NCI-H748 (cell line): ENCODE measurements around the gene RBM20.
"Not testable (repeated sequence)": the region's sequence is repeated elsewhere in the genome, so short reads cannot be mapped to it uniquely, and the experiment has no call there.

Source experiments
- DNase-seq: peaks from one replicate; lab custom pipeline; 2025; ENCODE audit not compliant: unreplicated experiment; lab: John Stamatoyannopoulos, UW

RBM20 gene

DNA sequence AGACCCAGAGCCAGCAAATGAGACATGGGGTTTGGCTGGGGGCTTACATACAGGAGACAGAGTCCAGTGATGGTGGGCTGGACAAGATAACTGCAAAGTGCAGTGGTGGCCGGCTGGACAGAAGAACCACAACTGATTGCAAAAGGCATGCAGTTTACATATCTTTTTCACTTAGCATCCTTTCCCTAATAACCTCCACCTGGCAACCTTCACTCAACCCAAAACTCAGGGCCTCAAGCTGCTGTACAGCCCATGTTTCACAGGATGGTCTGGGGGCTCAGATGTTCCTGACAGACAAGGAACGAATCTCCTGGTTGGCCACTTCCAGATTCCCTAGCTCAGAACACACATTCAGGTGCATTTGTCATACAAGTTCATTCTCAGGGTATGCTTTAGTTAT, 219.8 kb downstream of the RBM20 start:
- no peak for DNase-seq

DNA sequence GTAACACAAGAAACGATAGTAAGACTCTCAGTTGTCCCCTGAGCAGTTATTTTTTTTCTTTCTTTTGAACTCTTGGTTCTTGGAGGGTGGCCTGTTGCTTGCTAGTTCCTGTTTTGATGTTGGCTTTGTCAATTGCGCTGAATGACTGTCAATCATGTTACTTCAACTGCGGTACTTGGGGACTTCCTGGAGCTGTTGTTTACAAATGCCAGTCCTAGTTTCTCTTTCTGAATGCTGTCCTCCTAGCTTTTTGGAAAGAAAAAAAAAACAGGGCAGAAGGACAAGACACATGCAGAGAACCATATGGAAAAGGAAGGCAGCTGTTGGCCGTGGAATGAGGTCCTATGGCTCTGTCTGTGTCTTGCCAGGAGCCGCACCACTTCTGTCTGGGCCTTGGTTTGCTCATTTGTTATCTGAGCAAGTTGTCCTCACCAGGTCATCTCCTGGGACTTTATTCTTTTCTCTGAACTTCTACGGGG, 220.6 kb downstream of the RBM20 start:
- no peak for DNase-seq

DNA sequence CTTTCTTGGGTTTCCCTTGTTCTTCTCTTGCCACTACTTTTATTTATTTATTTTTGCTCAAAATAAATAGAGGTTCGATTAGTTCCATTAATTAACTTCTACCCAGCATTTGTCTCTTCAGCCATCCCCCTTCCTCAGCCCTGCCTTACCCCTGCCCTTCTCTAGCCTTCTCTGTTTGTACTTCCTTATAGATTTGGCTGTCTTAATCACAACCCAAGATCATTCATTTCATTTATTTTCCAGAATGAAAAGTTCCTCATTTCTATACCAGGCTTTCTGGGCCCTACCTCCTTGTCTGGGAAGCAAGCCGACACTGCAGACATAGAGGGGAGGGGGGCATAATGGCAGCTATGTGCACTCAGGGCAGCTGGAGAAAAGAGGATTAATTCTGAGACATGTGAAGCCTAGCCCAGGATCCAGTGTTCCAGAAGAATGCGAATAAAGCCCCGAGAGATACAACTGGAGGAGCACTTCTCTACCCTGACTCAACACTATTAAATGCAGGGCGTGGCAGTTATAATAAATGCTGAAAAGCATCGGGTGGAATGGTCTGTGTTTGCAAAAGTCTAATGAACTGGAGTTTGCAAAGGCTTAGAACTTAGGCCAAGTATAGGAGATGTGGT, 221.2 kb downstream of the RBM20 start:
- no peak for DNase-seq

DNA sequence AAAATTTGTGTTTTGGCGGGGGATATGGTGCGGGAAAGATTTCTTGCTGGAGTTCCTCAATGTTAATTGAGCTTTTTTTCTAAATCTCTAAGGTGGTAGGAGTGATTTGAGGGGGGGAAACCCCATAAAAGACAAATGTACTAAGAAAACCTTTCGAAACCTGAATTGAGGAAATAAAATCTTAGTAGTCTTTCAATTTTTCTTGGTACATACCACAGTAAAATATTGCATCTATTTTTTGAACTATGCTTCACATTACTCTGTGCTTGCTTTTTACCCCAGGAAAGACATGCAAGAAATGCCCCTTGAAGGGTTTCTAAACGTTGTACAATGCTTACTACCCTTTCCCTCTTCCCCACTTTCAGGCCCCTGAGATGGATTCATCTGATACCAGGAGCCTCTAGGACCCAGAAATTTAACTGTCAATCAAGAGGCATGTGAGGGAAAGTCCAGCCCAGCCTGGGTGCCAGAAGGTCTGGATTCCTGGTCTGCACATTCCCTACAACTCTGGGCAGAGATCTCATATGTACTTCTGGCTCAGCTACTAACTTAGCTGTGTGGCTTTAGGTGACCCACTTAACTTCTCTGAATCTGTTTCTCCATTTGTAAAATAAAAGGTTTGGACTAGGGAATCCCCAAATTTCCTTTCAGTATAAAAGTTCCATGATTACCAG, 221.8 kb downstream of the RBM20 start:
- no peak for DNase-seq

DNA sequence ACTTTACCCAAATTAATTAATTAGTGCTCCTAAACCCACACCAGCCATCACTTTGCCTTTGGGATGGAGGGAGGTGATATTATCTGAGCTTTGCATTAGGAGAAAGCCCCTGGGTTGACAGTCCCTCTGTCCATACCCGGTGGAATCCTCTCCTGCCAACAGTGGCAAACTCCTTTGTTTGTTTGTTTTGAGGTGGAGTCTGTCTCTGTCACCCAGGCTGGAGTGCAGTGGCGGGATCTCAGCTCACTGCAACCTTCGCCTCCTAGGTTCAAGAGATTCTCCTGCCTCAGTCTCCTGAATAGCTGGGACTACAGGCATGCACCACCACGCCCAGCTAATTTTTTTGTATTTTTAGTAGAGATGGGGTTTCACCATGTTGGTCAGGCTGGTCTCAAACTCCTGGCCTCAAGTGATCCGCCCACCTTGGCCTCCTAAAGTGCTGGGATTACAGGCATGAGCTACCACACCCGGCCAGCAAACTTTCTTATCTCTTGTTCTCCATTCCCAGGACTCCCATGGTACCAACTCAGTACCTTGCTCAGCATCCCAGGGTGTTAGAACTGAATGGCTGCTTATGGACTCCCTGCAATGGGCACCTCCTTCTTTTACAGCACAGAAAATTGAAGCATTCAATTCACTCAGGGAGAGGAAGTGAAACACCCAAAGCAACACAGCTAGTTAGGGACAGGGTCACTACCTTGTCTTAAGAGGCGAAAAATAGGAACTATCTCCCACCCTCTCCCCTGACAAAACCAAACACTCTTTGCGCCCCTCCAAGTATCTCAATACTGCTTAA, 223.1 kb downstream of the RBM20 start:
- not testable (repeated sequence) for DNase-seq

DNA sequence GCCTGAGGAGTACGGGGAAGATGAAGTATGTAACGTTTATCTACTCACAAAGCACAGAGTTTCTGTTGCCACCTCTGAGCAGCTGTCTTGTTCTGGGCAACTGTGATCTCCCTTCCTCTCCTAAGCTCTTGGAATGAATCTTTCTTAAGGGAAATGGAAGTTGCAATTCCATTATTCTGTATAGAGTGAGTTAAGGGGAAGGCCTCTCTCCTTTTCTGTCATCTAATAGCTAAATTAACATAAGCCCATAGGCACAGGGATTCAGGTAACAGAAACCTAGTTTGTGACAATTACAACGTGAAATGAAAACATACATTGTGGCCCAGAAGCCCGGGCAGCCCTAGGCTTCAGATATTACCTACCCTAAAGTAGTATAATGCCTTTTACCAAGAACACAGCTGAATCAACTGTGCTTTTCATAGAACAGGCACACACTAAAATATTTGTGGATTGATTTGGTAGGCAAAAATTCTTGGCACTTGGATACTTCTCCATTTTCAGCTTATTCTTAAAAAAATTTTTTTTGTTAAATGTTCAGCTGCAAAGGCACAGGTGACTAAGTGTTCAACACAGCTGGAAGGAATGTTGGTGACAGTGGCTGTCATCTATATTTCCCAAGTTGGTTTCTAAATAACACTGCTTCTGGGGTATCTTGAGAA, 223.8 kb downstream of the RBM20 start:
- no peak for DNase-seq

DNA sequence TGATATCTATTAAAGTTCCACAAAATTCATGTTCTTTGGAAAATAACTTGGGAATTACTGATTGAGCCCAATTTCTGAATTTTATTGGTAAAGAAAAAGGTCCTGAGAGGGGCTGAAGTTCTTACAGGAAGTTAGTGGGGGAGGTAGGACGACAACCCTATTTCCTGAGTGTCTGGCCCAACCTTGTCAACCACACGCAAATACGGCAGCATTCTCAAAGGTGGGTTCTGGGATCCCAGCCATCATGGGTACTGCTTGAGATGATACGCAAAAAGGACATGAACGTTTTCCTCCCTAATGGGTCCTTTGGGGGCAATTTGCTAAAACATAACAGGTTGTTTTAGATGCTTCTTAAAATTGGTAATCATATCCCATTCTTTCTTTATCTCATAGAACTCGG, 224.8 kb downstream of the RBM20 start:
- DNase-seq = no peak

DNA sequence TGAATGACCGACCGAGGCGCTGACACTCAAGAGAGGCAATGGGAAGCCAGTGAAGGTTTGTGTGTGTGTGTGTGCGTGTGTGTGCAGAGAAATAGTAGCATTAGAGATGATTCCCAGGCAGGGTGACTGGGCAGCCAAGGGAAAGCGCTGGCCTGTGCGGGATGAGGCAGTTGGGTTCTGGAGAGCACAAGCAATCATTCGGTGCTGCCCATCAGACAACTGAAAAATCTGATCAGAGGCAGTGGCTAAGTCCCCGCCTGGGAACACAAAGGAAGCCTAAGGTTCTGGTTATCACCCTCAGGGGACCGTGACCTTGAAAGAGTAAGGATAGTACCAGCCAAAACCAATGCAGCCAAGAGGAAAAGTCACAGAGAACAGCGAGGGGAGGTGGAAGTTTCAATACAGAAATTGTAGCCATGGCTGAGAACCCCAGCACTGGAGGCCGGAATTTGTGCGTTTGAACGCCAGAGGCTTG, 226.7 kb downstream of the RBM20 start:
- DNase-seq = no peak

DNA sequence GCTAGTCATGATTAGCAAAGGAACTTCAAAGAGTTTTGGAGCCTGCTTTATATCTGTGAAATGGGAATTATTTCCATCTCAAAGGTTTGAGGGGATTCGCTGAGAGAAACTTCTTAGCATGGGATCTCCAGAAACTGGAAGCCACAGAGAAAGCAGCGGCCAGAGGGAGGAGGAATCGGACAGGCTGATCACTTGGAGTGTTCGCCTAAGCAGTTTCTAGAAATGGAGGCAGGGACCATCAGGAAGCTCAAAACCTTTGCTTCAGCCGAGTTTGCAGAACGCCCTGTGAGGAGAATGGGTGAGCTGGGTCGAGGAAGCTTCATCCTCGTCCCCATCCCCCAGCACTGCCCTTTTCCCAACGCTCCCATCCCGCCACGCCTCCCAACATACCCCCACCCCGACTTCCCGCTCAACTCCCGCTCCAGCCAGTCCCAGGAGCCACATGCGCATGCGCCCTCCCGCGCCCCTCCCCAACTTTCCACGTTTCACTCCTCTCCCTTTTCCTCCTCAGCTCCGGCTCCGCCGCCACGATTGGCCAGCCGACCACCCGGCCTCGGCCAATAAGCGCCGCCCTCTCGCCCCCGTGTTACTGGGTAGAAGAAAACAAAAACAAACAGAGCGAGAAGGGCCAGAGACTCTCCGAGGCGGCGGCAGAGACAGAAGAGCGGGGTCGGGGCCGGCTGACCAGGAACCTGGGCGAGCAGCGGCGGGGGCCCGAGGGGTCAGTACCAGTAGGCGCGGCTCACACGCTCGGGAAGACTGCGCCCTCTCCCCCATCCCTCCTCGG, 227.4 kb downstream of the RBM20 start, which contains the start of gene PDCD4:
Gene PDCD4 (plus strand): TSS at position 631 of the 787 bp plus-strand sequence. CDS start 4,100 bp downstream, outside the sequence.
- peak; percentile 96 for DNase-seq

DNA sequence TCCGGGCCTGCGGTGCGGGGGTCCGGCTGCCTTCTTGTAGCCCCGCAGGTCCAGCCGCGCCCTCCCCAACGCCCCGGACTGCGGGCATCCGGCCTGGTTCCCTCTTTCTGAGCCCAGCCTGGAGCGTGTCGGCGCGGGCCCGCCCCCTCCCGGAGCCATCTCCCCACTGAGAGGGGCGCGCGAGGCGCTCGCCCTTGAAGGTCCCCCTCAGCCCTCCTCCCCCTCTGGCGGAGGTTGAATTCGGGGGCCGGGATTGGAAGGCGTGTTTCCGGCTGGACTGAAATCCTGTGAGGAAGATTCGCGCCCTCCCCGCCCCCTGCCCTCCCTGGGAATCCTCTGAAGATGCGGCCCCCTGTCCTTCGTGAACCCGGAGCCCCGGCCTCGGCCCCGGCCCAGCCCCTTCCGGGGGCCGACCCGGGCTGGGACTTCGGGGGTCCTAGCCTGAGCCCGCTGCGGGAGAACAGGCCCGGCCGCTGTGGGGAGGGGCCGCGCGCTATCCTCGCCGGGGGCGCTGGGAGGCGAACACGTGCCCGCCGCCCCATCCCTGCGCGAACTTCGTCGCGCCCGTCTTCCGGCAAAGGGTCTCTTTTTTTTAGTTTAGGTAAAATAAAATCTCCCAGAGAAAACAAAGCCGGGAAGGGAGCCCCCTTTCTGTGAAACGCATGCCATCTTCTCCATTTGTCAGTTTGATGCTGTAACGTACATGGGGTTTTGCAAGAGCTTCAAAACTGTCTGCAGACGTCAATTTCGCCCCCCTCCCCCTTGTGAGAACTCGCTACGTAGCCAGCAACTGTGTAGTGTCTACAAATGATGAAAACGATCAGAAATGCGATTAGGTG, 228.2 kb downstream of the RBM20 start:
- peak; percentile 78 for DNase-seq

DNA sequence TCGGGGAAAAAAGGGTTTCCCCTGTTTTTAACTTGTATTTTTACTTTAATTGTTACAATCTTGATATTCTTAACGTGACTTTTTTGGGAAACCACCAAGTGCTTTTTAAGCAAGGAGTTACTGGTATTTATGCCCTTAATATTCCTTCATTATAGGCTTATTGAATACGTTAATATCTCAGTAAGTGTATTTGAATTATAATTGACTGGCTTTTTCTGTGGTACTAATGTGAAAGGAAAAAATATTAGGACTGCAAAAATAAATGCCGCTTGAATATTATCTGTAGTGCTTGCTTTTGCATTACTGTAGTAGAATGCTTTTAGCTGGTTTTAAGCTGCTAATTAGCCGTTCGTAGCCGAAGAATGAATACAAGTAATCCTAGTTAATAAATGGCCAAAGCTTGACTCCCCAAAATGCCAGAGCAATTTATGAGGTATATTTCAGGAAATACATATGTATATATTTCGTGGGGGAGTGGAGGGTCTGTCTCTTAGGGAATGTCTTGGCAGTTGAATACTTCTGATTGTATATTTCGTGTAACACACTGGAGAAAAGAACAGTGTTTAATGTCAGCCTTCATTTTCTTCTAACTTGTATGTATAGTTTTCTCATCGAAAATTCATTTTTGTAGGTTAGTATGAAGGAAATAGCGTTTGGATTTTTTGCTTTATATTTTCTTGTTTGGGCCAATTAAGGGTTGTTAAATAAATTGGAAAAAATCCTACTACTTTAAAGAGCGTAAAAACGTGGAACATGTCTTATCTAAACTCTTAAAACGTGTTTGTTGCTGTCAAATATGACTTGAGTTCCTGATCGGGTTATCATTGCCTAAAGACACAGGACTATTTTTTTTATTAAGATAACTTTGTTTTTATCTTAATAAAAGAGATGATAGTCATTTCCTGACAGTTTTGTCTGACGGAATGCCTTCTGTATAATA, 229.1 kb downstream of the RBM20 start:
- DNase-seq = no peak

DNA sequence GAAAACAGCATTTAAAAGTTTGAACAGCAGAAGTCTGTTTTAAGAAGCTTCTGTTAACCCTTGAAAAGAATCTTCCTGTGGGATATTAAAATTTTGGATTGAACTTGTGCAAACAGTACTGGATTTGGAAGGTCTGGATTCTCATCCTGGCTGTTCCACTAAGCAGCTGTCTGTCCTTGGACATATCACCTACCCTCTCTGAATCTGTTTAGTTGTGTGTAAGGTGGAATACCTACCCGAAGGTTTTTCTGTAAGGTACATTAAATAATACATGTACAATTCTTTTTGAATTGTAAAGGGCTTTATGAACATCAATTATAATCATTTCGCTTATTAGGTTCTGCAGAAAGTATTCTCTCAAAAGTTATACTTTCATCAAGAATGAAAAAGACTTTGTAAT, 229.8 kb downstream of the RBM20 start:
- DNase-seq = no peak

DNA sequence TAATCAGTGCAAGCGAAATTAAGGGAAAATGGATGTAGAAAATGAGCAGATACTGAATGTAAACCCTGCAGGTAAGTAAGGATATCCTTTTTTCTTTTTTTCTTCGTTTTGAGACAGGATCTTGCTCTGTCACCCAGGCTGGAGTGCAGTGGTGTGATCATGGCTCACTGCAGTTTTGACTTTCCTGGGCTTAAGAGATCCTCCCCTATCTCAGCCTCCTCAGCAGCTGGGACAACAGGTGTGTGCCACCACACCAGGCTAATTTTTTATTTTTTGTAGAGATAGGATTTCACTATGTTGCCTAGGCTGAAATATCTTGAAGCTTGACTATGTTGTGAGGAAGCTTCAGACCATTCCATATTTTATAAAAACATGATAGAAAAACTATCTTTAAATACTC, 231.9 kb downstream of the RBM20 start:
- DNase-seq = no peak

DNA sequence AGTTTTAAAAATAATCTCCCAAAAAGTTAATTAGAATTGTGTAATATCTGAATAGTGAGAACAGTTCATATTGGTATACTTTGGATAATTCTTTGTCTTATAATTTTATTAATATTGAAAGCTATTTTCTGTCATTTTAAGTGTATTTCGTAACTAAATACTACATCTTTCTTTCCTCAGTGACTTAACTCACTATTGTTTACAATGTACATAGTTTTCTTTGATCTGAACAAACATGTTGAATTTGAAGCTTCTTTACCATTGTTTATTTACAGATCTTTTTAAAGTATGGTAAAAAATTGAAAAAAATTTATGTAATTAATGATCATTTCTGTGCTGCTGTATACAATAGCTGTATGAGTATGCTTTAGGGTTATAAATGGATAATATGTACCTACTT, 232.7 kb downstream of the RBM20 start:
- DNase-seq = no peak

DNA sequence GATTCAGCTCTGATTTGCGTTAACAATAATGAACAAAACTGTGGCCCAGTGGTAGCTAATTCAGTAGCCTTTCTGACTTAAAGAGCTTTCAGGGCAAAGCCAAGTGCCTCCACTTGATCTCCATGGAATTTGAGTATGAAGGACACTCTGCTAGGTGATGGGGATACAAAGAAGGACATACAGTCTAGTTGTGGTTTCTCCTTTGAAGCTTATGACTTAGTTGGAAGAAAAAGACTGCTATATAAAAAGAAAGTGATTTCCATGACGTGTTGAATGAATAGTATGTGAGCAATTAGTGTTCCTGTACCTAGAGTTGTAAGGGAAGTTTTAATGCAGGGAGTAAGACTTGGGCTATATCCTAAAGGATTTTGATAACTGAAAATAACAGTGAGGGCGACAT, 235.9 kb downstream of the RBM20 start:
- no peak for DNase-seq

DNA sequence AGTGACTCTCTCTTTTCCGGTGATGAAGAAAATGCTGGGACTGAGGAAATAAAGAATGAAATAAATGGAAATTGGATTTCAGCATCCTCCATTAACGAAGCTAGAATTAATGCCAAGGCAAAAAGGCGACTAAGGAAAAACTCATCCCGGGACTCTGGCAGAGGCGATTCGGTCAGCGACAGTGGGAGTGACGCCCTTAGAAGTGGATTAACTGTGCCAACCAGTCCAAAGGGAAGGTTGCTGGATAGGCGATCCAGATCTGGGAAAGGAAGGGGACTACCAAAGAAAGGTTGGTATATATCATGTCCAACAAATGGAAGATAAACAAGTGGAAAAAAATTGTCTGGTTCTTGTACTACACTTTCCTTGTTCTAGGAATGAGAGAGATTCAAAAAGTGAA, 237.1 kb downstream of the RBM20 start:
- DNase-seq = no peak

DNA sequence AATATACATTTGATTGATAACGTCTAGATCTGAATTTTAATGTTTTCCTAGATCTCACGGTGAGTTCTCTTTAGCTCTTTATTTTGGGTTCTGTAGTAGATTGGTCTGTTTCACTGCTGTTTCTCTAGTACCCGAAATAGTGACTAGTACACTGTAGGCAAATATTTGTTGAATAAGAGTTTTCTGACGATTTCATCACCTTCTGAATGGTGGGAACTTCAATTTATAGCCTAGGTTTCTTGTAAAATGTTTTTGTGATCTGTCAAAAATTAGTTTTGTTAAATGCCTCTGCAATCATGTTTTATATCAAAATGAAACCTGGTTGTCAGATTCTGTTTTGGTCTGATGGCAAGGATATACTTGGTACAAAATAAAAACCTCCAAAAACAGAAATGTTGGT, 237.8 kb downstream of the RBM20 start:
- no peak for DNase-seq

DNA sequence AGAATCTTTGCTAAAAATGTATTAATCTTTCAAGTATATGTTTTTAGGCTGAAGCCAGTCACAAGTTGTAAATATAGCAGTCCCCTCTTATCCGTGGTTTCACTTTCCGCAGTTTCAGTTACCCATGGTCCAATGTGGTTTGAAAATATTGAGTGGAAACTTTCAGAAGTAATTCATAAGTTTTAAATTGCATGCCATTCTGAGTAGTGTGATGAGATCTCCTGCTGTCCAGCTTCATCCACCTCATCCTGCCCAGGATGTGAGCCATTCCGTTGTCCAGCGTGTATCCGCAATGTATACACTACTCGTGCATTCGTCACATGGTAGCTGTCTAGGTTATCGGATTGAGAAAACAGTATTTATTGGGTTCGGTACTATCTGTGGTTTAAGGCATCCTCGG, 239.8 kb downstream of the RBM20 start:
- no peak for DNase-seq
